AG04449 (cell line): ENCODE data around the gene PHPT1.

ENCODE experiments used
- CTCF ChIA-PET: fragments of 350-600 bp; formaldehyde crosslinking; extraction: SDS; loops from one replicate; lab custom pipeline; 2021; ENCODE audit warnings: antibody characterized with exemption; lab: Yijun Ruan, JAX
- POLR2A ChIA-PET: fragments of 400-600, 350-600 bp; formaldehyde crosslinking; extraction: SDS; loops from one replicate; lab custom pipeline; 2020; ENCODE audit warnings: antibody characterized with exemption, inconsistent platforms; lab: Yijun Ruan, JAX
- DNase-seq: peaks from one replicate; pipeline ENCODE4 v3.0.0-alpha.2; 2010; ENCODE audit warnings: low read depth, low spot score
- H3K4me3 ChIP-seq: 2 replicates; pipeline ENCODE4 v1.5.1; 2011; ENCODE audit warnings: low read depth, mild to moderate bottlenecking, control low read depth, low read length
- CTCF ChIP-seq: IDR thresholded peaks from one replicate; pipeline ENCODE4 v1.5.1; 2011; ENCODE audit warnings: mild to moderate bottlenecking, moderate library complexity, low read length, control low read depth, inconsistent platforms; ENCODE audit not compliant: insufficient read depth; ENCODE audit errors: missing control alignments

Gene PHPT1

DNA sequence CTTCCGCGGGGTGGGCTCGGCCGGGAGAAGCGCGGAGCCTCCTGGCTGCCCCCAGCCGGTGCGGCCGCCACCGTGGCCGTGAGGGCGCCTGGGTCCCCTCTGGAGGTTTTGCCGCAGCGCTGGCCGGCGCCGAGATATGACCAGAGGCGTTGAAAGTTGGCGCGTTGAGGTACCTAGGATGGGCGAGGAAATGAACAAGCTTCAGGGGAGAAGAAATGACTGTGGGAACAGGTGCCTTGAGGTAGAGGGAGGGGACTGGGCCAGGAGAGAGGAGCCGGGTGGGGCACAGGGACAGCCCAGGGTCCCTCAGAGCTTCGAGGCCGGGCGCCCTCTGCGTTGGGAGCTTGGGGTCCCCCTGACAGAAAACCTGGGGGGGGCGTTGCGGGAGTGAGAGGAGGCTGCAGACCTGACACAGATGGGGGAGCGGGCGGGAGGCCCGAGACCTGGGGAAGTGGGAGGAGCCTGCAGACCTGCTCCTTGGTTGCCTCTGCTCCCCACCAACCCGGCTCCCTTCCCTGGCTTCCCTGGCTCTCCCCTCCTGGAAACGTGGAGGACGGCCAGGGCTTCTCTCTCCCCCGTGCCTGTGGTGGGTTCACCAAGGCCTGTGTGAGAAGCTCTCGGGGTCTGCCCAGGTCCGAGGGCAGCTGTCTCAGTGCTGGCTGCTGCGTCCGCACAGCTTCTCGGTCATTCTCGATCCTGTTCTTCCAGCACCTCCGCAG is 27.2 kb upstream of the PHPT1 start:
- H3K4me3 ChIP-seq = no peak overlapping the region
- POLR2A ChIA-PET = interaction anchor here (1.0 to 1.1 kb wide), 2 partner anchors 10 to 12 kb away, joined by 3 read pairs; no protein-coding TSS in a partner anchor
- TF ChIP-seq CTCF = no peak
- no peak for DNase-seq
- CTCF ChIA-PET = interaction anchor here (0.6 to 1.1 kb wide), 2 partner anchors 15 to 20 kb away, joined by 3 to 5 read pairs; partner anchors contain the start of genes AJM1 and RABL6

DNA sequence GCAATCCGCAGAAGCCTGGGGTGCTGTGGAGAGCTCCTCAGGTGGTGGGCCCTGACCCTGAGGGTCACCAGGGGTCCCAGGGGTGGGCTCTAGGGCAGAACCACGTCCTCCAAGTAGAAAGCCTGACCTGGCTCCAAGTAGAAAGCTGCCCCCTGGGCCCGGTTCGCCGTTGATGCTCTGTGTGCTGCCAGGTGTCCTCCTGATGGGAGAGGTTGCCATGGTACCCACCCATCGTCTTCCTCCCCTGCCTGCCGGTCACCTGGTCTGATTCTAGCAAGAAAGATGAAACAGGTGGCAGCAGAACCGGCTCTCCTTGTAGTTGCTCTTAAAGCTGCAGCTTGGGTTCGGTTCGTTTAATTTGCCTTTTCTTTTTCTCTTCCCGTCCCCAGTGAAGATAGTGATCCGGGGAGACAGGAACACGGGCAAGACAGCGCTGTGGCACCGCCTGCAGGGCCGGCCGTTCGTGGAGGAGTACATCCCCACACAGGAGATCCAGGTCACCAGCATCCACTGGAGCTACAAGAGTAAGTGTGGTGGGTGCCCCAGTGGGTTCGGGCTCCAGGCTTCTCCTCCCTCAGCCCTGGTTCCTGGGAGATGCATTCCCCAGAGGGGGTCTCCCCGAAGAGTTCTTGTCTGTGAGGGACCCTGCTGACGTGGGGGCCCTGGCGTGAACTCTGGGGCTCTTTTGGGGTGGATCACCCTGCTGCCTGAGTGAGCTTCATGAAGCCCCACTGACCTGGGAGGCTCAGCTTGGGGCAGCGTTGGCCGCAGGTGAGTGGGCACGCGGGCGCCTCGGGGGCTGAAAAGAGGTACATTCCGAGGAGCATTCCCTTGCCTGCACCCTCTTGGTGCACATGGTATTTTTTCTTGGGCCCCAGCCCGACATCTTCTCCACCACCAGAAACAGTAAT is 25.8 kb upstream of the PHPT1 start:
- no peak overlapping the region for H3K4me3 ChIP-seq
- no peak for DNase-seq
- ChIA-PET CTCF (interaction anchor here (1.1 to 1.7 kb wide), 4 partner anchors 8 to 19 kb away, joined by 5 to 7 read pairs (median 5); partner anchors contain the start of gene AJM1), POLR2A (interaction anchor here (1.1 kb wide), 1 partner anchor 9 kb away, joined by 3 read pairs; no protein-coding TSS in a partner anchor)
- TF ChIP-seq CTCF = no peak

- no peak for DNase-seq
- ChIA-PET POLR2A (interaction anchor here (0.6 kb wide), 2 partner anchors 16 to 128 kb away, joined by 3 read pairs; no protein-coding TSS in a partner anchor), CTCF (interaction anchor here (1.2 to 1.7 kb wide), 3 partner anchors 15 to 32 kb away, joined by 3 to 7 read pairs (median 5); no protein-coding TSS in a partner anchor)
- H3K4me3 ChIP-seq = no peak overlapping the region
- no peak for TF ChIP-seq CTCF
Observed at GRCh38 chr9:136824496-136825225, 24.5 kb upstream of the PHPT1 start.

DNA sequence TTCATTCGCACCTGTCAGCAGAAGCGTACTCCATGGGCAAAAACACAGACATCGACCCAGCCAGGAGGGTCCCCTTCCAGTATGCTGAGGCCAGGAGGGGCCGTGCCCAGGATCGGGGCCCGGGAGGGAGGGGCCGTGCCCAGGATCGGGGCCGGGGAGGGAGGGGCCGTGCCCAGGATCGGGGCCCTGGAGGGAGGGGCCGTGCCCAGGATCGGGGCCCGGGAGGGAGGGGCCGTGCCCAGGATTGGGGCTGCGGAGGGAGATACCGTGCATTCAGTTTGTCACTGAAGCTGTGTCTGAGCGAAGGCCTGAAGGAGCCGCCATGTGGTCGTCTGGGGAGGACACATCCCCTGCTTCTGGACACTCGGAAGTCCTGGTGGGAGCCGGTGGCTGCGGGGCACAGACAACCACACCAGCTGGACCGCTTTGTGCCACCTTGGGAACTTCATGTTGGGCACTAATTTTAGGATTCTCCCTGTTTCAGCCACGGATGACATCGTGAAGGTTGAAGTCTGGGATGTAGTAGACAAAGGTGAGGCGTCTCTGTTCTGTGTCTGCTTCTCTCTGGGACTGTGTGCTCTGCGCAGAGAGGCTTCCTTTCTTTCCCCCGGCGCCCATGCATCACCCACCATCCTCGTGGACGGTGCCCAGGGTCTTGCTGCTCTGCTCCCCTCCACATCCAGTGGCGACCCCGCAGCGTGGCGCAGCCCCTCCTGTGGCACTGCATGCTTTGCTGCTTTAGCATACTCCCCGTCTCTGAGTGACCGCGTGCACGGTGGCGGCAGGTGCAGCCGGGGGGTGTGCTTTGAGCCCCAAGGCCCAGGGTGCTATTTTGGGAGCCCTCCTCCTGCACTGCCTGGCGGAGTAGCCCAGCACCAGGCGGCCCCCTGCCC is 23.7 kb upstream of the PHPT1 start:
- no peak overlapping the region for H3K4me3 ChIP-seq
- POLR2A ChIA-PET = interaction anchor here (0.9 kb wide), 1 partner anchor 19 kb away, joined by 3 read pairs; no protein-coding TSS in a partner anchor
- no peak for TF ChIP-seq CTCF
- no peak for DNase-seq
- CTCF ChIA-PET = interaction anchor here (1.2 to 1.6 kb wide), 3 partner anchors 16 to 33 kb away, joined by 3 to 8 read pairs (median 3); partner anchors contain the start of gene AJM1

- CTCF ChIA-PET = interaction anchor here (1.2 to 1.6 kb wide), 2 partner anchors 15 to 17 kb away, joined by 3 to 8 read pairs; partner anchors contain the start of gene AJM1
- no peak for TF ChIP-seq CTCF
- no peak overlapping the region for H3K4me3 ChIP-seq
- POLR2A ChIA-PET = interaction anchor here (0.9 kb wide), 1 partner anchor 19 kb away, joined by 3 read pairs; no protein-coding TSS in a partner anchor
- no peak for DNase-seq
Observed at GRCh38 chr9:136826188-136826541, 23.0 kb upstream of the PHPT1 start.
